Stimulated activated CD8-positive, alpha-beta memory T cell treated with anti-CD3 and anti-CD28 coated beads, Interleukin-7, amount 100 ng/mL, for 4 hours (primary cell): ENCODE results near the gene CENPX.
"Not testable (repeated sequence)": the region's sequence is repeated elsewhere in the genome, so short reads cannot be mapped to it uniquely, and the experiment has no call there.

ENCODE experiments used
- DNase-seq, 2 donors: peaks; one replicate each; pipeline ENCODE4 v3.0.0-alpha.2; 2020; ENCODE audit warnings: low read depth in 2 of 2

Gene CENPX

DNA sequence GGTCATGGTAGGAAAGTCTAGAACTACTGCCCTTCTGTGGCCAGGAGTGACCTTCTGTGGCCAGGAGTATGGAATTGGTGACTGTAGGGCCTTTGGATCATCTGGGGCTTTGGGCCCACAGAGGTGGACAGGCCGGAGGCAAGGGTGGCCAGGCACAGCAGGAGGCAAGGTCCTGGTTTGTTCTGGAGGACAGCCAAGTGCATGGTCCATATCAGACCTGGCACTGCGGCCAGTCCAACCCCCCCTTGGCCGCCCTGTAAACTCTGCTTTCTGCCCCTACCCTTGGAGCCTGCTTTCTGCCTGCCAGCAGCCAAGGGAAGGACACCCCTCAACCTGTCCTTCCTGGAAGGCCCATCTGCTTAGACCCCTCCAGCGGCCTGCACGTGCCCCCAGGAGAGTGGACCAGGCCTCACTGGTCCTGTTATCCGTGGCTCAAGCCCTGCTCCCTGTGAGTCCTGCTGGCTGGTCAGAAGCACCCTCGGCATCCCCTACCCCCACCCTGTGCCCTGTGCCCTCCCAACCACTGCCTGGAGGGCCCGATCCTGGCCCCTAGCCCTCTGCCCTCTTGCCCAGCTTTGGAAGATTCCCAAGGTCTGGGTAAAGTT is 17.1 kb upstream of the CENPX start:
- DNase-seq, result no peak

DNA sequence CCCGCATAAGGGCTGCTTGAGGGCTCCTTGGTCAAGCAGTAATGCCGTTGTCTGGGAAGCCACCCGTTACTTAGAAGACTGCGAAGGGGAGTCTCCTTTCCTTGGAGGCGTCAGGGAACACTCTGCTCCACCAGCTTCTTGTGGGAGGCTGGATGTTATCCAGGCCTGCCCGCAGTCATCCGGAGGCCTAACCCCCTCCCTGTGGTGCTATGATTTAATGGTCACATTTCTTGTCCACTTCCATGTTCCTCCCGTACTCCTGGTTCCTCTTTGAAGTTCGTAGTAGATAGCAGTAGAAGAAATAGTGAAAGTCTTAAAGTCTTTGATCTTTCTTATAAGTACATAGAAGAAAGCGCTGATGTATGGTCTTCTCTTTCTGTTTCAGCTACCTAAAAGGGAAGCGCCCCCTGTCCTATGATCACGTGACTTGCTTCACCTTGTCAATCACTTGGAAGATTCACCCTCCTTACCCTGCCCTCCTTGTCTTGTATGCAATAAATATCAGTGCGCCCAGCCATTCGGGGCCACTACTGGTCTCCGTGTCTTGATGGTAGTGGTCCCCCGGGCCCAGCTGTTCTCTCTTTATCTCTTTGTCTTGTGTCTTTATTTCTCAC is 16.2 kb upstream of the CENPX start:
- DNase-seq, result not testable (repeated sequence)

DNA sequence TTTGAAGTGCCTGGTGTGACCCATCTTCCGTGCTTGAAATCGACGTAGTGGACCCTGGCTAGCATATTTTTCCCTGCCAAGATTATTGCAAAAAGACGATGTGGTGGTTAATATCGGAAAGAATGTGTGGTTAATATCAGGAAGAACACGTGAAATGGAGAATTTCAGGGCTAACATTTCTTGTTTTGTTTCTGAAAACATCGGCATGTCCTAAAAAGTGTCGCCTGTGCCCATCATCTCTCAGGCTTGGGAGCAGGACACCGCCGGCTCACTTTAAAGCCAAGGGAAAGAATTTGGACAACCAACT is 15.2 kb upstream of the CENPX start:
- DNase-seq, result no peak

DNA sequence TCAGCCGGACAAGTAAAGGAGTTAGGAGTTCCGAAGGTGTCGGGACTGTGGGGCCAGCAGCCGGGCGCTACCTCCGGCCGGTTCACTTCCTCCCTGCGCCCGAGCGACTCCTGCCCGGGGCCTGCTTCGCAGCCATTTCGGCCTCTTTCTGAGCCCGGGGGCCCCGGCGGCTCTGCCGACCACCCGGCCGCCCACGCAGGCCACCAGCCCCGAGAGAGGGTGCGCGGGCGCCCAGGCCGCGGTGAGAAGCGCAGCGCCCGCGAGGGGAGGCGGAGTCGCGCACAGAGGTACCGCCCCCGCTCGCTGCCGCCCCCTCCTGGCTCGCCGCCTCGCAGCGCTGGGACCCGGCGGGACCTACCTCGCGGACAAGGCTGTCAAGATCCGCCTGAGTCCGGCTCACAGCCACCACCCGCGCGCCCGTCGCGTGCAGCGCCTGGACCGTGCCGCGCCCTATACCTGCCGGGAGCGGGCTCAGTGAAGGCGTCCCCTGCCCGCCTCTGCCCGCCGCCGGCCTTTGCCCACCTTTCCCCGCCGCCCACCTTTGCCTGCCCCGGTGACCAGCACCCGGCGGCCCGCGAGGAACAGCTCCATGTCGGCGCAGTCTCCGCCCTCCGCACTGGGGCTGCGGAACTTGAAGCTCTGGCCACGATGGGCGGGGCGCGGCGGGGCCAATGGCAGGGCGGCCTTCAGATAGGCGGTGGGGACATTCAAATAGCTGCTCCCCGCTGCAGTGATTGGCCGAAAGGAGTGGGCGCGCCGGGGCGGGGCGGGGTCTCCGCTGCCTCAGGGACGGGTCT is 14.6 kb upstream of the CENPX start, which contains the start of gene DCXR:
DCXR (minus strand) TSS at position 606 of the 797 bp plus-strand sequence; CDS start at position 591, 15 bp downstream.
- DNase-seq, result peak; percentile 86 to 93

DNA sequence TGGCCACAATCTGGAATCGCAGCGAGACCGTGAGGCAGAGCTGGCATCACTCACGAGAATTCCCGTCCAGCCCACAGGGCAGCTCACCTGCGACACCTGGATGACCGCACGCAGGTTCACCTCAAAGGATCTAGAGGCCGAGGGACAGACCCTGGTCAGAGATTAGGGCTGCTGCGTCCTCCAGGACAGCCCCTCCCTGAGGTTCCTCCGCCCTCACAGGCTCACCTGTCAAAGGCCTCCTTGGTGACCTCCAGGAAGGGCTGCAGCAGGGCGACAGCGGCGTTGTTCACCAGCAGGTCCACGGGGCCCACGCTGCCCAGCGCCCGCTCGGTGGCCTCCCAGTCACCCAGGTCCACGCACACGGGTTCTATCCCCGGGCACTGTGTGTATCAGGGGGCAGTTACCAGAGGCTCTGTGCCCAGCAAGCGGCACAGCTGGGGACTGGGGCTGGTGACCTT is 14.0 kb upstream of the CENPX start:
- DNase-seq, result no peak

DNA sequence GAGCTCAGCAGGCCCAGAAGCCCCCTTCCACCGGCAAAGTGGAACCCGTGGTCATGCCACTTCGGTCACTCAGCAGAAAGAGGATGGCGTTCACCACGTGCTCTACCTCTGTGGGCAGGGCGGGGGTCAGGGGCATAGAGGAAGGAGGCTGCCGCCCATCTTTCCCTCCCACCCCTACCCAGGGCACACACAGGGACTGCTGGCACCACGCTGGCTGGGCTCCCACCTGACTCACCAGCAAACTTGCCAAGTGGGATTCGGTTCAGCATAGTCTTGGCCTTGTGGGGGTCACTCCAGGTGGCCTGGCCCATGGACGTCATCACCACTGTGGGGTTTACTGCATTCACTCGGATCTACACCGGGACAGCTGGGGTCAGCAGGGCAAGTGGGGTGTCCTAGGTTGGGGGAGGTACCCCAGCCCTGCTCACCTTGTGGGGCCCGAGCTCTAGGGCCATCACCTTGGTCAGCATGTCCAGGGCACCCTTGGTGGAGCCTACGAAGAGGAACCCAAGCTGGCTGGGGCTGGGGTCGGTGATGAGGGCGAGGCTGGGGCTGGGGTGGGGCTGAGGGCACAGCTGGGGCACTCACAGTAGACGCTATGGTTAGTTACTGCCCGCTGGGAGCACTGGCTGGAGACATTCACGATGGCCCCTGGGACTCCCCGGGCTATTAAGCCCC is 13.4 kb upstream of the CENPX start:
- DNase-seq, result no peak

DNA sequence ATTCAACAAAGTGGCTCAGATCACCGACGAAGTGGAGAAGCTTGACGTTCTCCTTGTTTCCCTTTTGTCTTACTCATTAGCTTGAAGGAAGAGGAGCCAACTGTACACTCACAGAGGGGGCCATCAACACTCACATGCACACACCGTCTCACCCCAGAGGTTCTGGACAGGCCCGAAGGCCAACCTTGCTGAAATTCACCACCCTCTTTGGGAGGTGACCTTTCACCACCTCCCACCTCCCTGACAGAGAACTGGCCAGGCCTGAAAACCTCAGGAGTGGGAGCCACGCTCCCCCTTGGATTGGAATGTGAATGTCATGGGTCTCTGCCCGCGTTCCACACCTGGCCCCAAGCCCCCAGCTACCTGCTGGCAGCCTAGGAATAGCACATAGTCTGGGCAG is 12.8 kb upstream of the CENPX start:
- DNase-seq, result no peak

DNA sequence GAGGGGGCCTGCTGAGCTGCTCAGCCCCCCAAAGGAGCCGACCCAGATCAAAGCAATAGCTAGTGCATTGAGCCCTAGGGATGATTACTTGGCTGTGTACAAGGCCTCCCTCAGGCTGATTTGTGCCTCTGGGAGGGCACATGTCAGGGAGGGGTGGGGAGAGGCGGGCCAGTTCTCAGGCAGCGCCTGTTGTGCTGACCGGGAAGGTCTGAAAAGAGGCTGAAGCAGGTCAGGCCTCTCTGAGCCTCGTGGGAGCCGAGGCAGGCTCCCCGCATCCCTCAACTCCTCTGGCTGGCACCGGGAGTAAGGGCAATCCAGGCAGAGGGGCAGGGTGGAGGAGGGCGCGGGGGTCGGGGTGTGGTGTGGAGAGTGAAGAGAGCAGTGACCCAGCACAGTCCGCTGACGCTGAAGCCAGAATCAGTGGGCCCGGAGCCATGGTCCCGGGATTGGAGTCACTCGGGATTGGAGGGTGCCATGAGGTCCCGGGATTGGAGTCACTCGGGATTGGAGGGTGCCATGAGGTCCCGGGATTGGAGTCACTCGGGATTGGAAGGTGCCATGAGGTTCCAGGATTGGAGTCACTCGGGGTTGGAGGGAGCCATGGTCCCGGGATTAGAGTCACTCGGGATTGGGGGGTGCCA is 11.8 kb upstream of the CENPX start:
- DNase-seq, result no peak

DNA sequence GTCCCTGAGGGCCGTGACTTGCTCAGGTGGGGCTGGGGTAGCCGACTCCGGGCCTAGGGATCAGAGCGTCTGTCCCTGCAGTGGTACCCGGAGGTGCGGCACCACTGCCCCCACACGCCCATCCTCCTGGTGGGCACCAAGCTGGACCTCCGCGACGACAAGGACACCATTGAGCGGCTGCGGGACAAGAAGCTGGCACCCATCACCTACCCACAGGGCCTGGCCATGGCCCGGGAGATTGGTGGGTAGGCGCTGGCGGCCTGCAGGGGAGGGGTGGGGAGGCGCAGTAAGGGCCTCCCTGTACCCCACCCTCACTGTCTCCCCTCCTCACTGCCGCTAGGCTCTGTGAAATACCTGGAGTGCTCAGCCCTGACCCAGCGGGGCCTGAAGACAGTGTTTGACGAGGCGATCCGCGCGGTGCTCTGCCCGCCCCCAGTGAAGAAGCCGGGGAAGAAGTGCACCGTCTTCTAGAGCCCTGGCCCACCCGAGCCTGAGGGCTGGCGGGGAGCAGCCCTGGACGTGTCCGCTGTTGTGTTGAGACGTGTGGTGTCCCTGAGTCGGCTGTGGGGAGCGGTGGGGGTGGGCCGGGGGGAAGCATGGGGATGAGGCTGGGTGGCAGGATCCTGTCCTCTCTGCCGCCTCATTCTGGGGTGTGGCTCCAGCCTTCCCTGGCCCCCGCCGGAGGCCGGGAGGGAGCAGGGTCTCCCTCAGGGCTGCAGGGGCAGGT is 10.8 kb upstream of the CENPX start:
- DNase-seq, result no peak

DNA sequence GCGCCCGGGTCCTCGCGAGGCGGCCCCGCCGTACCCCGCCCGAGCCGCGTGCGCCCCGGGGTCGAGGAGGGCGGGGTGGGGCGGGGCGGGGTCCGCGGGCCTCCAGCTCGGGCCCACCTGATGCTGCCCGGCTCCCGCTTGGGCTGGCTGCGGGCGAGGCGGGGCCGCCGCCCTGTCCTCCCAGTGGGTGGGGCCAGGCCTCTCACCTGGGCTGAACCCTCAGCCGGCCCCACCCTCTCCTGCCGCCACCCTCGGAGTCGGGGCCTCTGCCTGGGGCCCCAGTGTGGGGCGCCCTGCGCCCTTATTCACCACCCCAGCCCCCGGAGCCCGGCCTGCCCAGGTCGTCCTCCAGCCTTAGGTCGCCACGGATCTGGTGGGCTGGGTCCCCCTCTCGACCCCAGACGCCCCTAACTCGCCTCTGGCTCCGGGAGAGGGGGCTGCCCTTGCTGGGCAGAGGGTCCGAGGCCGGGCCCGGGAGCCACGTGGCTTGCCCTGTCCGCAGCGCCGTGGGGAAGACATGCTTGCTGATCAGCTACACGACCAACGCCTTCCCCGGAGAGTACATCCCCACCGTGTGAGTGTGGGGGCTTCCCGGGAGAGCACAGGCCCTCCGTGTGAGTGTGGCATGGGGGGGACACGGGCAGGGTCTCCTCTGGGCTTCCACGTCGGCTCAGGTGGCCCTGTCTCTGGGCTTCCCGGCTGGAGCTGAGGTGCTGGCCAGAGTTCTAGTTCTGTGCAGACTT is 9.4 kb upstream of the CENPX start:
- DNase-seq, result no peak

DNA sequence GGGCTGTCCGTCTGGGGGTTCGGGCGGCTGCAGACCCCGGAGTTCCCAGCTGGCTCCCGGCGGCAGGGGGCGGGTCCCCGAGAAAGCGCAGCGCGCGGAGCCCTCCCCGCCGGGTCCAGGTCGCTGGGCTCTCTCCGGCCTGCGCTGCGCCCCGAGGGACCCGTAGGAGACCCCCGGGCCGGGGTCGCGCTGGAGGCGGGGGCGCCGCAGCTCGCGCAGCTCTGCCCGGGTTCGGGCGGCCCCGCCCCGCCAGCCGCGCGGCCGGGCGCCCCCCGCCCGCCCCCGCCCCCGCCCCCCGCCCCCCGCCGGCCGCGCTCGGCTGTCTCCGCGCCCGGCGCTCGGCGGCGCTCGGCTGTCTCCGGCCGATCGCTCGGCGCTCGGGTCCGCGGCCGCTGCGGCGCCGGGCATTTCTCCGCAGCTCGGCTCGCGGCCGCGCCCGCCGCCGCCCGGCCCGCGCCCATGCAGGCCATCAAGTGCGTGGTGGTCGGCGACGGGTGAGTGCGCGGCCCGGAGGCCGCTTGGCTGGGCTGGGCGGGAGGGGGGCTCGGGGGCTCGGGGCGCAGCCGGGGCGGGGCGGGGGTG is 8.7 kb upstream of the CENPX start, which contains the start of gene RAC3:
RAC3 (plus strand) TSS at position 376 of the 582 bp plus-strand sequence; CDS start at position 460, 84 bp downstream.
- DNase-seq, result no peak

DNA sequence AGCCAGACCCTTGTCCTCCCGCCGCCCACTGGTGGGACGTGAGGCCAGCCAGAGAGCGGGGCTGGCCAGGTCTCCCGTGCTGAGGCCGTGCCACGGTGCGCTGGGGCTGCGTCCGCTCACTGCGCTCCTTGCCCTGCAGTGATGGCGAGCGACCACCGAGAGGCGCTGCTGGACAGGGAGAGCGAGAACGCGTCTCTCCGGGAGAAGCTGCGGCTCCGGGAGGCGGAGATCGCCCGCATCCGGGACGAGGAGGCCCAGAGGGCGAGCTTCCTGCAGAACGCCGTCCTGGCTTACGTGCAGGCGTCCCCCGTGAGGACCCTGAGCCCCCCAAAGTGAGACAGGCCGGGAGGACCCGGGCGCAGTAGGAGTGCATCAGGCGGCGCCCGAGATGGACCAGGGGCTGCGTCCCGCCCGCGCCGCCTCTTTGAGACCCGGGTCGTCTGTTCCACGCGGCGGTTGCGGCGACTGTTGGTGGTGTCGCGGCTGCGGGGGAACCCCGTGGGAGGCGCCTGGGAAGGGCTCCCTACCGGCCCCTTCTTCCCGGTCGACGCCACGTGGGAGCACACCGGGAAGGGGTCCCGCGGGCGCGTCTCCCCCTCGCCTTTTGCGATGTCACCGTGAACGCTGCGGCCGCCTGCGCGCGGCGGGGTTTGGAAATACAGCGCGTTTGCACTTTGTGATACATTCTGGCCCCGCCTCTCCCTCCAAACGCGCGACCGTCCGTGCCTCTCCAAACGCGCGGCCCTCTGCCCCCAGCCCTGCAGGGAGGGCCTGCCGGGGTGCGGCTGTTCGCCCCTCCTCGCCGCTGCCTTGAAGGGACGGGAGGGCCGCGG is 8.0 kb upstream of the CENPX start:
- peak; percentile 60 to 67 for DNase-seq

DNA sequence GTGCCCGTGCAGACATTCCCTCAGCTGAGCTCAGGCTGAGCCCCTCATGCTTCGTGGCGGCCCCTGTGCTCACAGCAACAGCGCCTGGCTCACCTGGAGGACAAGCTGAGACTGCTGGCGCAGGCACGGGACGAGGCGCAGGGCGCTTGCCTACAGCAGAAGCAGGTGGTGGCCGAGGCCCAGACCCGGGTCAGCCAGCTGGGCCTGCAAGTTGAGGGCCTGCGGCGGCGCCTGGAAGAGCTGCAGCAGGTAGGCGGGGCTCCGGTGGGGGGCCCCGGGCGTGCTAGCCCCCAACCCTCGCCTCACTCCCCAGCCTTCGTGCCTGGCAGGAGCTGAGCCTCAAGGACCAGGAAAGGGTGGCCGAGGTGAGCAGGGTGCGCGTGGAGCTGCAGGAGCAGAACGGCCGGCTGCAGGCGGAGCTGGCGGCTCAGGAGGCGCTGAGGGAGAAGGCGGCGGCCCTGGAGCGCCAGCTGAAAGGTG is 7.4 kb upstream of the CENPX start:
- no peak for DNase-seq

DNA sequence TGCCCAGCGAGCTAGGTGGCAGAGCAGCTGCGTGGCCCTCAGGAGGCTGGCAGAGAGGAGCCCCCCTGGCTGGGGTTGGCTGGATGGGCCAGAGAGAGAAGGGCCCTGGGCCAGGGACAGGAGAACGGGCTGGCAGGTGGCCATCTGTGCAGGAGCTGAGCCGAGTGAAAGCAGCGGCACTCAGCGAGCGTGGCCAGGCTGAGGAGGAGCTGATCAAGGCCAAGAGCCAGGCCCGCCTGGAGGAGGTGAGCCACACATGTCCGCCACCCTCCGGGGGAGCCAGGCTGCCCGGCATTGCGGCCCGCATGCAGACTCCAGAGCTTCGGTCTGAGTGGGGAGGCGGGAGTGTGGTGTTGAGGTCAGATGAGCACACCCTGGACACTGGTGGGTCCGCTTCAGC is 6.7 kb upstream of the CENPX start:
- no peak for DNase-seq

DNA sequence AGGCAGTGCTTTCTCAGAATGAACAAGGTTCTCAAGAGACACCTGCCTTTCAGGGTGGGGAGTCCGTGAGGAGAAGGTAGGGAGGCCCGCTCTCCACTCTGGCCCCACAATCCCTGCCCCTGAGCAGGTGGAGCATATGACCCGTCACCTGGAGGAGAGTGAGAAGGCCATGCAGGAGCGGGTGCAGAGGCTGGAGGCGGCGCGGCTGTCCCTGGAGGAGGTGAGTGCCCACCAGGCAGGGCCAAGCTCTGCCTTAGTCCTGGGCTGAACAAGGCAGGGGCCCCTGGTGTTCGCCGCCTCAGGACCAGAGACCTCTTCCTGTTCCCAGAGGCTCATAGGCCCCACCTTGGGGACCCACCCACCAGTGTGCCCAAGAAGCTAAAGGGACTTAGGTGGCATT is 6.3 kb upstream of the CENPX start:
- no peak for DNase-seq

DNA sequence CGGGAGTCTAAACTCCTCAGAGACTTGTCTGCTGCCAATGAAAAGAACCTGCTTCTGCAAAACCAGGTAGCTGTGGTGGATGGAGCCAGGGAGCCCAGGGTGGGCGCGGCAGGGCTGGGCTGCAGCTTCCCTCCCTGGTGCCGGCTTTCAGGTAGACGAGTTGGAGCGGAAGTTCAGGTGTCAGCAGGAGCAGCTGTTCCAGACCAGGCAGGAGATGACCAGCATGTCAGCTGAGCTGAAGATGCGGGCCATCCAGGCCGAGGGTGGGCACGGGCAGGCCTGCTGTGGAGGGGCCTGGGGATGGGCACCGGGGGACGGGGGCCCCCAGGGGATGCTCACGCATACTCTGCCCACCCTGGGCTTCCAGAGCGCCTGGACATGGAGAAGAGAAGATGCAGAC is 5.6 kb upstream of the CENPX start:
- DNase-seq, result no peak

DNA sequence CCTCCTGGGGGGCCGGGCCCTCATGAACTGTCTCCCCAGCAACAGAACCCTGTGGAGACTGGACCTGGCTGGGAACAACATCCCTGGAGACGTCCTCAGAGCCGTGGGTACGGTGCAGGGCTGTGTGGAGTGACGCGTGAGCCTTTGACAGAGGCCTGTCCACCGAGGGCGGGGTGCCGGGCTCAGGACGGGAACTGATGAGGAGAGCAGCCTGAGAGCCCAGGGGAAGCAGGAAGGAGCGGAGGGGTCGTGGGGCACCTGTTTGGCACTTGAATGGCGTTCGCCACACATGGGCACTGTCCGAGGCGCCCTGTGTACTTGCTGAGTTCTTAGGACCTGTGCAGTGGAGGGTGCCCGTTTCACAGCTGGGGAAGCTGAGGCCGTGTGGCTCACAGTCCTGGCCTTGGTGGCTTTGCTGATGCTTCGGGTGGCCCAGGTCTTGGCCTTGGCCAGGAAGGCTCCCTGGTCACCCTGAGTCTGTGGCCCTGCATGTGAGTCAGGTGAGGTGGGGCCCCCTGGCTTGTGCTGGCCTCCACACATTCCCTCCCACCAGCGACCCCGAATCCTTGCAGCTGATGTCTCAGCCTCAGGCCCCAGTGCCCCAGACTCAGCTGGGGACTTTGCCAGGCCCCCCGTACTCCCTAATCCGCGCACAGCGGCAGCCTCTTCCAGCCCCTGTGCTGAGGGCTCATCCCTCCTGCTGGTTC is 2.9 kb upstream of the CENPX start:
- DNase-seq, result no peak

DNA sequence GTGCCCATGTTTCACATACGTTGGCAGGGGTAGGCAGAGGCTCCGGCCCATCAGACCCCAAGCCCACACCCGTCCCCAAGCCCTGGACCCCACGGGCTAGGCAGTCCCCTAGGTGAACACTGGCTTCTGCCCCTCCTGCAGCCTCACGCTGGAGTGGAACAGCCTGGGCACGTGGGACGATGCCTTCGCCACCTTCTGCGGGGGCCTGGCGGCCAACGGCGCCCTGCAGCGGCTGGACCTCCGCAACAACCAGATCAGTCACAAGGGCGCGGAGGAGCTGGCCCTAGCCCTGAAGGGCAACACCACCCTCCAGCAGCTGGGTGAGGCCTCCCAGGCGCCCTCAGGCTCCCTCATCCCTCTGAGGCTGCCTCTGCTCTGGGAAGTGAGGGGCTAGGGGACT is 2.2 kb upstream of the CENPX start:
- DNase-seq, result no peak
